GM12892 (cell line): ENCODE measurements around the gene BRF1.

ENCODE experiments used
- POLR2A ChIP-seq: IDR thresholded peaks from 2 replicates; pipeline ENCODE4 v1.6.1; 2011; ENCODE audit warnings: low read depth, low read length, control low read depth
- POLR2AphosphoS5 ChIP-seq: IDR thresholded peaks from 2 replicates; pipeline ENCODE4 v1.6.1; 2011; ENCODE audit warnings: low read depth, low read length, control low read depth

DNA sequence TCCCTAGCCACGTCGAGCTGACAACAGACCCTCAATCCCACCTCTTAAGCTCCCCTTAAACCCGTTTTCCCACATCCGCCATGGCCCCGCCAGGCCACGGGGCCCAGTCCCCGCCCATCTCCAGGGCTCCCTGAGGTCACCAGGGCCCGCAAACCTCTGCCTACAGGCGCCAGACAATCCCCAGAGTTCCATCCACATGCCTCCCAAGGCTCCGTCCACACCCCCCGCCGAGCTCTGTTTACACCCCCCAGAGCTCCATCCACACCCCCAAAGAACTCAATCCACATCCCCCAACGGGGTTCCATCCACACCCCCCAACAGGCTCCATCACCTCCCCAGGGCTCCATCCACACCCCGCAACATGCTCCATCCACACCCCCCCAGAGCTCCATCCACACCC lies 141.5 kb downstream of the BRF1 start:
- TF ChIP-seq POLR2A (no peak), POLR2AphosphoS5 (no peak)
